Measurements from ENCODE around the gene RNASEH1. TPM values are rescaled to one million over a fixed set of nuclear protein-coding genes. Genes with fewer than 3 reads are reported as not detected.

The RNASEH1 gene
- total RNA-seq, 1 donor from 2014 or later, result 25.5 TPM

DNA sequence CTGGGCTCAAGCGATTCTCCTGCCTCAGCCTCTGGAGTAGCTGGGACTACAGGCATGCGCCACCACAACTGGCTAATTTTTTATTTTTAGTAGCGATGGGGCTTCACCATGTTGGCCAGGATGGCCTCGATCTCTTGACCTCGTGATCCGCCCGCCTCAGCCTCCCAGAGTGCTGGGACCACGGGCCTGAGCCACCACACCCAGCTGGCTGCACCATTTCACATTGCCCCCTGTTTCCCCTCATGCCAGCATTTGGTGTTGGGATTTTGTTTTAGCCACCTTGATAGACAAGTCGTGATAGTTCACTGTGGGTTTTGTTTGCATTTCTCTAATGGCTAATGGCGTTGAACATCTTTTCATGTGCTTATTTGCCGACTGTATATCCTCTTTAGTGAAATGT, 31.0 kb upstream of the RNASEH1 start:
- no peak overlapping the region for H3K4me3 Mint-ChIP-seq (ENCODE audit: unreplicated experiment)
- H3K4me1 Mint-ChIP-seq (ENCODE audit: unreplicated experiment), result peaks cover 18% of the 10 kb centered on the region
- TF ChIP-seq, protein P1, sequence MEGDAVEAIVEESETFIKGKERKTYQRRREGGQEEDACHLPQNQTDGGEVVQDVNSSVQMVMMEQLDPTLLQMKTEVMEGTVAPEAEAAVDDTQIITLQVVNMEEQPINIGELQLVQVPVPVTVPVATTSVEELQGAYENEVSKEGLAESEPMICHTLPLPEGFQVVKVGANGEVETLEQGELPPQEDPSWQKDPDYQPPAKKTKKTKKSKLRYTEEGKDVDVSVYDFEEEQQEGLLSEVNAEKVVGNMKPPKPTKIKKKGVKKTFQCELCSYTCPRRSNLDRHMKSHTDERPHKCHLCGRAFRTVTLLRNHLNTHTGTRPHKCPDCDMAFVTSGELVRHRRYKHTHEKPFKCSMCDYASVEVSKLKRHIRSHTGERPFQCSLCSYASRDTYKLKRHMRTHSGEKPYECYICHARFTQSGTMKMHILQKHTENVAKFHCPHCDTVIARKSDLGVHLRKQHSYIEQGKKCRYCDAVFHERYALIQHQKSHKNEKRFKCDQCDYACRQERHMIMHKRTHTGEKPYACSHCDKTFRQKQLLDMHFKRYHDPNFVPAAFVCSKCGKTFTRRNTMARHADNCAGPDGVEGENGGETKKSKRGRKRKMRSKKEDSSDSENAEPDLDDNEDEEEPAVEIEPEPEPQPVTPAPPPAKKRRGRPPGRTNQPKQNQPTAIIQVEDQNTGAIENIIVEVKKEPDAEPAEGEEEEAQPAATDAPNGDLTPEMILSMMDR (IDR thresholded peaks at IDR 0.05), result no peak
- H3K27me3 Mint-ChIP-seq (ENCODE audit: unreplicated experiment), result no peaks in the 10 kb centered on the region
- no peaks in the 10 kb centered on the region for H3K9me3 Mint-ChIP-seq (ENCODE audit: unreplicated experiment)
- DNase-seq (ENCODE audit: extremely low spot score, unreplicated experiment), result no peak
- H3K36me3 Mint-ChIP-seq (ENCODE audit: unreplicated experiment), result no peaks in the 10 kb centered on the region
- H3K27ac Mint-ChIP-seq (ENCODE audit: unreplicated experiment), result no peak overlapping the region

DNA sequence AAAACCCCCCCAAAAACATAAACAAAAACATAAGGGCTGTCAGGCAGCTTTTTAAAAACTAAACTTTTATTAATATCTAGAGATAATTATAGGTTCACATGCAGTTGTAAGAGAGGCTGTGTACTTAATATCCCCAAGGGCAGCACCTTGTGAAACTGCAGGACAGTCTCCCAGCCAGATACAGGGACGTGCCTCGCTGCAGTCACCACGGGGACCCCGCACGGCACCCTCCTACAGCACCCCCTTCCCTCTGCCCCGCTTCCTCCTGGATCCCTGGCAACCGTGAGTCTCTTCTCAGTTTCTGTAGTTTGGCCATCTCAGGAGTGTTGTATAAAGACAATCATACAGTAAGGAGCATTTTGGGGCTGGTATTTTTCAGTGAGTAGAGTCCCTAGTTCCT, 30.0 kb upstream of the RNASEH1 start:
- Mint-ChIP-seq H3K27me3 (ENCODE audit: unreplicated experiment) (no peaks in the 10 kb centered on the region), H3K9me3 (ENCODE audit: unreplicated experiment) (no peaks in the 10 kb centered on the region), H3K27ac (ENCODE audit: unreplicated experiment) (no peak overlapping the region), H3K4me1 (ENCODE audit: unreplicated experiment) (peaks cover 20% of the 10 kb centered on the region), H3K4me3 (ENCODE audit: unreplicated experiment) (no peak overlapping the region), H3K36me3 (ENCODE audit: unreplicated experiment) (peaks cover 4% of the 10 kb centered on the region)
- TF ChIP-seq, protein P1 (IDR thresholded peaks at IDR 0.05), result no peak
- no peak for DNase-seq (ENCODE audit: extremely low spot score, unreplicated experiment)

DNA sequence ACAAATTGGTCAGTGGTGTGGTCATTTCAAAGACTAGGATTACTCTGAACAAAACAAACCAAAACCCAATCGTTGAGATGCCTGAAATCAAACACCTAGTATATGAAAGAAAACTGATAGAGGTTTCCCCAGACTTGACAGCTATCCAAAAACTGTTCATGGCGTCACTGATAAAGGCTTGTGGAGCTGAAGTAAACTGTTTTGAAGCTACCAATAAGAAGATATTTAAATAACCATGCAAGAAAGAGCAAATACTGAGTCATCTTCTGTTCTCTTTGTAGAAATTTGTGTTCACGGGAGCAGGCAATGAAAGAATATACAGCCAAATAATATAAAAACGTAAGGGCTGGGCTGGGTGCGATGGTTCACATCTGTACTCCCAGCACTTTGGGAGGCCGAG, 29.3 kb upstream of the RNASEH1 start:
- TF ChIP-seq, protein P1 (IDR thresholded peaks at IDR 0.05), result no peak
- DNase-seq (ENCODE audit: extremely low spot score, unreplicated experiment), result no peak
- Mint-ChIP-seq H3K36me3 (ENCODE audit: unreplicated experiment) (peaks cover 11% of the 10 kb centered on the region), H3K4me3 (ENCODE audit: unreplicated experiment) (no peak overlapping the region), H3K9me3 (ENCODE audit: unreplicated experiment) (no peaks in the 10 kb centered on the region), H3K27me3 (ENCODE audit: unreplicated experiment) (no peaks in the 10 kb centered on the region), H3K27ac (ENCODE audit: unreplicated experiment) (no peak overlapping the region), H3K4me1 (ENCODE audit: unreplicated experiment) (peaks cover 20% of the 10 kb centered on the region)

DNA sequence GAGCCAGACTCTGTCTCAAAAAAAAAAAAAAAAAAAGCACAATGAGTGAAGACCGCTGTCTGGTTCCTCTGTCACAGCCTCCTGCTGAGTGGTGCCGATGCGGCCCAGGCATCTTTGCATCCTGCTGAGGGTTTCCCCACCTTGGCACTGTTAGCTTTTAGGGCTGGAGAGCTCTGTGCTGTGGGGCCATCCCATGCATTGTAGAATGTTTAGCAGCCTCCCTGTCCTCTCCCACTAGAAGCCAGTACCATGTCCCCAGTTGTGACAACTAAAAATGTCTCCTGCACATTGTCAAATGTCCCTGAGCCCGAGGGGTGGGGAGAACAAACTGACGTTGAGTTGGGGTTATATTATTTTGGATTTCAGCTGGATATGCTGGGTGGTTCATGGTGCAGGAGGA, 28.9 kb upstream of the RNASEH1 start:
- no peaks in the 10 kb centered on the region for H3K9me3 Mint-ChIP-seq (ENCODE audit: unreplicated experiment)
- TF ChIP-seq, protein P1 (IDR thresholded peaks at IDR 0.05), result no peak
- no peak overlapping the region for H3K4me3 Mint-ChIP-seq (ENCODE audit: unreplicated experiment)
- H3K4me1 Mint-ChIP-seq (ENCODE audit: unreplicated experiment), result peaks cover 20% of the 10 kb centered on the region
- H3K36me3 Mint-ChIP-seq (ENCODE audit: unreplicated experiment), result peaks cover 11% of the 10 kb centered on the region
- H3K27me3 Mint-ChIP-seq (ENCODE audit: unreplicated experiment), result no peaks in the 10 kb centered on the region
- no peak overlapping the region for H3K27ac Mint-ChIP-seq (ENCODE audit: unreplicated experiment)
- no peak for DNase-seq (ENCODE audit: extremely low spot score, unreplicated experiment)

DNA sequence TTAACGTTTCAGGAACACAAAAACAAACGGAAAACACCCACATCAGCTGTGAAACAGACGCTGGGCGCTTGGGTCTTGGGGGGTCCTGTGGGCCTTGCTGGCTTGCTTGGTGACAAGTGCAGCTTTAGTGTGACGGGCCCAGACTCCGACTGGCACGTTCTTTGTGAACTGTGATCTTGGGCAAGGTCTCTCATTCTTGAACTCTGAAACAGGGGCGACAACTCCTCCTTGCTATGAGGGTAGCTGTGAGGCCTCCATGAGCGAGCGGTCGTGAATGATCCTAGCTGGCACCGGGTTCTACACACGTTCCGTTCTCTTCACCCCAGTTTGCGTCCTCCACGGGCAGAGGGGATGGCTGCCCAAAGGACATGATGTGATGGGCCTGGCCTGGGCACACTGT, 28.1 kb upstream of the RNASEH1 start:
- H3K36me3 Mint-ChIP-seq (ENCODE audit: unreplicated experiment), result peaks cover 18% of the 10 kb centered on the region
- no peak for DNase-seq (ENCODE audit: extremely low spot score, unreplicated experiment)
- H3K4me1 Mint-ChIP-seq (ENCODE audit: unreplicated experiment), result peaks cover 20% of the 10 kb centered on the region
- H3K27ac Mint-ChIP-seq (ENCODE audit: unreplicated experiment), result peak overlapping the region; percentile 78
- TF ChIP-seq, protein P1 (IDR thresholded peaks at IDR 0.05), result no peak
- no peaks in the 10 kb centered on the region for H3K27me3 Mint-ChIP-seq (ENCODE audit: unreplicated experiment)
- H3K9me3 Mint-ChIP-seq (ENCODE audit: unreplicated experiment), result no peaks in the 10 kb centered on the region
- H3K4me3 Mint-ChIP-seq (ENCODE audit: unreplicated experiment), result no peak overlapping the region
